Measurements from ENCODE around the gene GNE.

- TF ChIP-seq CTCF (IDR thresholded peaks at IDR 0.05) = no peak
- no peak for TF ChIP-seq EZH2 (IDR thresholded peaks at IDR 0.05)
These were observed 44.3 kb downstream of the GNE start for GRCh38 chr9:36213989-36214388.

Data from neural progenitor cell (in vitro differentiated cells).